Testis (tissue), 2 donors: ENCODE data around the gene DNAAF8.

Experiments used
- POLR2A ChIP-seq: fragments of 450-650 bp; IDR thresholded peaks from one replicate; pipeline ENCODE4 v1.6.1; 2017; ENCODE audit warnings: antibody characterized with exemption, mild to moderate bottlenecking, moderate library complexity
- TF ChIP-seq, protein P1 (sequence below), 3 experiments: fragments of 450-650 bp in 2 of 3; fragments of 200-600 bp in 1 of 3; sonication (generic) in 1 of 3; IDR thresholded peaks; one replicate each; pipeline ENCODE4 v1.5.1; 2016 to 2019; ENCODE audit warnings: antibody characterized with exemption in 3 of 3, mild to moderate bottlenecking in 2 of 3, moderate library complexity in 1 of 3

DNA sequence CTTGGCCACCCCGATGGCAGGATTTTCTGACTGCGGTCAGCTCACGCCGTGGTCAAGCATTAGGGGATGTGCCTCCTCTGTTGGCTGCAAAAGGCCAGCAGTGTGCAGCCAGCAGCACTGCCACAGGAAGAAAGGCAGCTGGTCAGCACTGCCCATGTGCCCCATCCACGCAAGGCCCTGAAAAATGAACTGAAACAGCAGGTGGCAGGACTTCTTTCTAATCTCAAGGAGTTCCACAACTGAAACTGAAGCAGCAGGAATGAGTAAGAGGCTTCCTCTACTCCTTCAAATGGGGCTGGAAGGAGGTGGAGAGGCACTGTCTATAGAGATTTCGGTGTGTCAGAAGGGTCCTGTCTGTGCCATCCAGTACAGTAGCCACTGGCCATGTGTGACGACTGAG, 29.5 kb downstream of the DNAAF8 start:
- TF ChIP-seq, protein P1, sequence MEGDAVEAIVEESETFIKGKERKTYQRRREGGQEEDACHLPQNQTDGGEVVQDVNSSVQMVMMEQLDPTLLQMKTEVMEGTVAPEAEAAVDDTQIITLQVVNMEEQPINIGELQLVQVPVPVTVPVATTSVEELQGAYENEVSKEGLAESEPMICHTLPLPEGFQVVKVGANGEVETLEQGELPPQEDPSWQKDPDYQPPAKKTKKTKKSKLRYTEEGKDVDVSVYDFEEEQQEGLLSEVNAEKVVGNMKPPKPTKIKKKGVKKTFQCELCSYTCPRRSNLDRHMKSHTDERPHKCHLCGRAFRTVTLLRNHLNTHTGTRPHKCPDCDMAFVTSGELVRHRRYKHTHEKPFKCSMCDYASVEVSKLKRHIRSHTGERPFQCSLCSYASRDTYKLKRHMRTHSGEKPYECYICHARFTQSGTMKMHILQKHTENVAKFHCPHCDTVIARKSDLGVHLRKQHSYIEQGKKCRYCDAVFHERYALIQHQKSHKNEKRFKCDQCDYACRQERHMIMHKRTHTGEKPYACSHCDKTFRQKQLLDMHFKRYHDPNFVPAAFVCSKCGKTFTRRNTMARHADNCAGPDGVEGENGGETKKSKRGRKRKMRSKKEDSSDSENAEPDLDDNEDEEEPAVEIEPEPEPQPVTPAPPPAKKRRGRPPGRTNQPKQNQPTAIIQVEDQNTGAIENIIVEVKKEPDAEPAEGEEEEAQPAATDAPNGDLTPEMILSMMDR (IDR thresholded peaks at IDR 0.05) = no peak
- no peak for TF ChIP-seq POLR2A
